Heart right ventricle (tissue), 16 donors: ENCODE results near the gene RAB12. TPM values are rescaled to one million over a fixed set of nuclear protein-coding genes. Genes with fewer than 3 reads are reported as not detected.

Experiments used
- ATAC-seq, 8 donors: fragments of 200-7000 bp; cut with Tn5 transposase; one replicate each; pipeline ENCODE4 v1.9.1; 2020; ENCODE audit warnings: mild to moderate bottlenecking in 8 of 8, moderate library complexity in 8 of 8, moderate number of reproducible peaks in 1 of 8
- DNase-seq, 2 donors: peaks; one replicate each; pipeline ENCODE4 v3.0.0-alpha.2; 2020
- H3K27ac ChIP-seq, 10 donors: fragments of 200-600 bp; sonication (generic) in 2 of 10; one replicate each; pipeline versions ENCODE4 v1.5.0 to v1.8.0; 2020 to 2022; ENCODE audit warnings: mild to moderate bottlenecking in 3 of 10
- H3K27me3 ChIP-seq, 7 donors: fragments of 200-600 bp; one replicate each; pipeline ENCODE4 v1.8.0; 2021 to 2022; ENCODE audit warnings: mild to moderate bottlenecking in 2 of 7
- H3K36me3 ChIP-seq, 9 donors: fragments of 200-600 bp; sonication (generic) in 1 of 9; one replicate each; pipeline versions ENCODE4 v1.5.0 to v1.8.0; 2020 to 2022; ENCODE audit warnings: mild to moderate bottlenecking in 2 of 9
- H3K4me1 ChIP-seq, 9 donors: fragments of 200-600 bp; sonication (generic) in 1 of 9; one replicate each; pipeline versions ENCODE4 v1.5.0 to v1.8.0; 2020 to 2022; ENCODE audit warnings: mild to moderate bottlenecking in 4 of 9
- H3K4me3 ChIP-seq, 10 donors: fragments of 200-600 bp; sonication (generic) in 2 of 10; one replicate each; pipeline versions ENCODE4 v1.5.0 to v1.8.0; 2020 to 2022; ENCODE audit warnings: mild to moderate bottlenecking in 7 of 10, moderate library complexity in 2 of 10
- H3K9me3 ChIP-seq, 11 donors: fragments of 200-600 bp in 10 of 11; sonication (generic) in 2 of 11; one replicate each; pipeline versions ENCODE4 v1.5.0 to v1.8.0; 2013 to 2022; ENCODE audit warnings: mild to moderate bottlenecking in 2 of 11, control low read depth in 1 of 11, moderate library complexity in 1 of 11
- CTCF ChIP-seq, 9 donors: fragments of 200-600 bp; sonication (generic) in 2 of 9; IDR thresholded peaks; one replicate each; pipeline versions ENCODE4 v1.5.0 to v1.8.0; 2021 to 2022; ENCODE audit warnings: antibody characterized with exemption in 9 of 9, mild to moderate bottlenecking in 5 of 9, moderate library complexity in 1 of 9
- WGBS, 2 donors: extraction: QIAGEN DNeasy Blood & Tissue Kit; methylation state at CpG; one replicate each; pipeline ENCODE4 v1.1.7; 2013; ENCODE audit warnings: inconsistent platforms in 1 of 2; 5-methylcytosine and 5-hydroxymethylcytosine counted together
- intact Hi-C, 10 donors: fragments of 100-400 bp; cut with DNase I; formaldehyde crosslinking; loops; one replicate each; pipeline versions ENCODE4 v1.11.1 to v1.14.2; 2022
- polyA plus RNA-seq, 2 donors: library from polyadenylated mRNA; stranded (reverse); fragments of 200-250 nt; gene quantifications; one replicate each; pipeline ENCODE4 v1.2.3, GENCODE V29; 2013
- total RNA-seq, 10 donors: library from RNA; stranded (reverse); fragmentation: NEBNext Ultra II Directional in 3 of 10; extraction: Animal tissue kit (Norgen Biotek cat#: 25700) in 3 of 10; gene quantifications; one replicate each; pipeline versions ENCODE4 v1.2.1 to v1.2.4, GENCODE V29; 2021 to 2023
- donor health status: Arrhythmogenic right ventricular cardiomyopathy.
- donor health status: ischemic (EF 13 %, LVEDD 7.1; RV severe dilation, severe dysfunction).
- donor health status: healthy with polysubstance abuse.
- donor health status: DM: no; HTN: yes; CAD: no.
- donor health status: DM: no; HTN: no; CAD: no.
- donor health status: ischemic (EF 25% LVEDD 6.9; RV normal size, moderate dysfunction).
- donor health status: ischemic (EF 25% LVEDD 5.7; RV mildly dilated, moderate dysfunction).
- donor health status: healthy.
- donor health status: DM: yes; HTN: yes; CAD: no.
- donor health status: Ischemic cardiomyopathy.
- donor health status: ischemic (EF 35%, LVEDD 5.7; RV mildly dilated, moderate dysfunction).
- donor health status: nonischemic (EF 11% LVEDD 7.7; RV severe dilation, severe dysfunction).
- donor health status: DM: yes; HTN: yes; CAD: no.
- donor health status: PGD.
- donor health status: ischemic (EF 29% LVEDD 5.4; RV normal size, mild dysfunction).
- donor health status: nonischemic (EF 23%, LVEDD 6.1; RV moderate dilation, normal function).

RAB12 gene
- total and polyA plus RNA-seq, 12 donors = 40.8 to 121 (median 104) TPM

DNA sequence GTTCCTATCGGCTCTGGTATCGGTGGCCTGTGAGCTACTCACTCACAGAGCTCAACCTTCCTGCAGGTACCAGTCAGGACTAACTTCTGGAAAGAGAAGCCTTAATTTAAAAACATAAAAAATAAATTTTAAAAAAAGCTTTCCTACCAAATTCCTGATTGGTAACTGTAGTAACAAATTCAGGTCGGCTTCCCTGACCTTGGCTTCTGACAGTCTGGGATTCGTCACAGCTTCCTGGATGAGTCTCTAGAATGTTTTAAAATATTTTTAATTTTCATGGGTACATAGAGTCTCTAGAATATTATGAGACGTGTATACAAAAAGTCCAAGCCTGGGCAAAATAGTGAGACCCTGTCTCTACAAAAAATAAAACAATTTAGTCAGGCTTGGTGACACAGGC is 51.1 kb downstream of the RAB12 start:
- ATAC-seq (no peak), DNase-seq (no peak)
- H3K9me3 ChIP-seq = no peaks in the 10 kb centered on the region
- no peaks in the 10 kb centered on the region for H3K36me3 ChIP-seq
- H3K4me1 ChIP-seq = peaks cover 0 to 5% (median 0%) of the 10 kb centered on the region in 9 donors
- intact Hi-C loops = no loop called here
- H3K27me3 ChIP-seq = peaks cover 0 to 15% (median under 1%) of the 10 kb centered on the region in 7 donors
- H3K27ac ChIP-seq = no peak overlapping the region
- 88 to 89% methylated on average over 5 of the region's 5 CpGs for WGBS, 2 donors
- TF ChIP-seq CTCF (IDR thresholded peaks at IDR 0.05) = no peak
- H3K4me3 ChIP-seq = no peak overlapping the region

GRCh38 chr18:8661754-8662559 is 52.7 kb downstream of the RAB12 start:
- H3K27me3 ChIP-seq = peaks cover 0 to 17% (median 5%) of the 10 kb centered on the region in 7 donors
- no peak overlapping the region for H3K4me3 ChIP-seq
- no peak for ATAC-seq
- H3K9me3 ChIP-seq = no peaks in the 10 kb centered on the region
- 53 to 57% methylated on average over 18 of the region's 18 CpGs for whole genome bisulfite sequencing, 2 donors
- no peak overlapping the region for H3K27ac ChIP-seq
- H3K4me1 ChIP-seq = peaks cover 0 to 5% (median 0%) of the 10 kb centered on the region in 9 donors
- no peaks in the 10 kb centered on the region for H3K36me3 ChIP-seq
- no peak for TF ChIP-seq CTCF (IDR thresholded peaks at IDR 0.05)
- intact Hi-C loops = no loop called here
- no peak for DNase-seq

GRCh38 chr18:8662560-8663255 is 53.5 kb downstream of the RAB12 start:
- Histone ChIP-seq H3K9me3 (no peaks in the 10 kb centered on the region), H3K4me3 (no peak overlapping the region), H3K27ac (no peak overlapping the region), H3K27me3 (peaks cover 0 to 17% (median 5%) of the 10 kb centered on the region in 7 donors), H3K4me1 (peaks cover 0 to 5% (median 0%) of the 10 kb centered on the region in 9 donors), H3K36me3 (no peaks in the 10 kb centered on the region)
- DNase-seq (no peak), ATAC-seq (no peak)
- TF ChIP-seq CTCF (IDR thresholded peaks at IDR 0.05) = no peak
- intact Hi-C loops = no loop called here
- 83 to 86% methylated on average over 20 of the region's 20 CpGs for WGBS, 2 donors

- Histone ChIP-seq H3K36me3 (no peaks in the 10 kb centered on the region), H3K9me3 (no peaks in the 10 kb centered on the region), H3K4me3 (no peak overlapping the region), H3K4me1 (no peaks in the 10 kb centered on the region), H3K27ac (no peak overlapping the region), H3K27me3 (peaks cover 0 to 7% (median 0%) of the 10 kb centered on the region in 7 donors)
- no peak for ATAC-seq
- no peak for TF ChIP-seq CTCF (IDR thresholded peaks at IDR 0.05)
- intact Hi-C loops = no loop called here
- WGBS, 2 donors = 85 to 89% methylated on average over 3 of the region's 3 CpGs
- DNase-seq = no peak
These were observed 58.6 kb downstream of the RAB12 start for GRCh38 chr18:8667846-8668245.
